Mesenchymal stem cell (in vitro differentiated cells and primary cell): ENCODE results near the gene MTMR2.

ENCODE experiments used
- DNase-seq: peaks from one replicate; pipeline ENCODE4 v3.0.0-alpha.2; 2013
- H2AFZ ChIP-seq: one replicate; pipeline ENCODE4 v1.6.1; 2013; ENCODE audit warnings: low read depth, mild to moderate bottlenecking, control low read depth, inconsistent platforms, low read length, moderate library complexity
- H2AK5ac ChIP-seq: 2 replicates; pipeline ENCODE4 v1.6.1; 2013; ENCODE audit warnings: low read length, moderate library complexity, mild to moderate bottlenecking, inconsistent platforms; ENCODE audit not compliant: severe bottlenecking
- H2BK120ac ChIP-seq: one replicate; pipeline ENCODE4 v1.6.1; 2013; ENCODE audit warnings: low read depth, mild to moderate bottlenecking, inconsistent platforms, low read length, moderate library complexity
- H2BK12ac ChIP-seq, 2 experiments: one replicate each; pipeline ENCODE4 v1.6.1; 2013; ENCODE audit warnings: inconsistent platforms in 2 of 2, low read length in 2 of 2, mild to moderate bottlenecking in 2 of 2, moderate library complexity in 2 of 2, control low read depth in 1 of 2
- H2BK15ac ChIP-seq: one replicate; pipeline ENCODE4 v1.6.1; 2013; ENCODE audit warnings: mild to moderate bottlenecking, low read depth, inconsistent platforms; ENCODE audit not compliant: poor library complexity, severe bottlenecking
- H2BK5ac ChIP-seq: 2 replicates; pipeline ENCODE4 v1.6.1; 2013; ENCODE audit warnings: low read depth, mild to moderate bottlenecking, low read length, control low read depth, inconsistent platforms; ENCODE audit not compliant: poor library complexity, severe bottlenecking
- H3K14ac ChIP-seq, 2 experiments: one replicate each; pipeline ENCODE4 v1.6.1; 2013; ENCODE audit warnings: inconsistent platforms in 2 of 2, low read length in 2 of 2, control low read depth in 1 of 2, mild to moderate bottlenecking in 1 of 2, moderate library complexity in 1 of 2
- H3K18ac ChIP-seq, 2 experiments: one replicate each; pipeline ENCODE4 v1.6.1; 2013; ENCODE audit warnings: inconsistent platforms in 2 of 2, low read length in 2 of 2, control low read depth in 1 of 2, low read depth in 1 of 2, mild to moderate bottlenecking in 1 of 2
- H3K23ac ChIP-seq, 2 experiments: one replicate each; pipeline ENCODE4 v1.6.1; 2013; ENCODE audit warnings: inconsistent platforms in 2 of 2, low read length in 2 of 2, mild to moderate bottlenecking in 2 of 2, moderate library complexity in 2 of 2, control low read depth in 1 of 2
- H3K27ac ChIP-seq: 2 replicates; pipeline ENCODE4 v1.5.1; 2013; ENCODE audit warnings: mild to moderate bottlenecking, moderate library complexity, low read length, control low read depth, inconsistent platforms; ENCODE audit not compliant: poor library complexity, severe bottlenecking
- H3K27me3 ChIP-seq, 2 experiments: 2 replicates each; pipeline versions ENCODE4 v1.6.1 to v1.7.0; 2013; ENCODE audit warnings: low read length in 2 of 2, mild to moderate bottlenecking in 2 of 2, moderate library complexity in 2 of 2, control low read depth in 1 of 2, inconsistent platforms in 1 of 2; ENCODE audit not compliant: control insufficient read depth in 1 of 2, insufficient read depth in 1 of 2
- H3K36me3 ChIP-seq, 2 experiments: 2 replicates each; pipeline versions ENCODE4 v1.6.1 to v1.7.0; 2013; ENCODE audit warnings: low read length in 2 of 2, control low read depth in 1 of 2, inconsistent platforms in 1 of 2, low read depth in 1 of 2, mild to moderate bottlenecking in 1 of 2; ENCODE audit not compliant: insufficient read depth in 2 of 2, control insufficient read depth in 1 of 2
- H3K4ac ChIP-seq, 2 experiments: one replicate each; pipeline ENCODE4 v1.6.1; 2013; ENCODE audit warnings: inconsistent platforms in 2 of 2, low read length in 2 of 2, mild to moderate bottlenecking in 2 of 2, moderate library complexity in 2 of 2, control low read depth in 1 of 2, low read depth in 1 of 2
- H3K4me1 ChIP-seq: 2 replicates; pipeline ENCODE4 v1.6.1; 2013; ENCODE audit warnings: low read depth, low read length, control low read depth; ENCODE audit not compliant: control insufficient read depth, insufficient read depth
- H3K4me2 ChIP-seq: 2 replicates; pipeline ENCODE4 v1.6.1; 2013; ENCODE audit warnings: low read length, mild to moderate bottlenecking, inconsistent platforms; ENCODE audit not compliant: poor library complexity, severe bottlenecking
- H3K4me3 ChIP-seq, 2 experiments: 2 replicates each; pipeline versions ENCODE4 v1.5.1 to v1.7.0; 2013; ENCODE audit warnings: low read length in 2 of 2, mild to moderate bottlenecking in 2 of 2, control low read depth in 1 of 2, low read depth in 1 of 2; ENCODE audit not compliant: insufficient read depth in 1 of 2
- H3K79me1 ChIP-seq: replicated peaks from 2 replicates; pipeline ENCODE4 v1.6.1; 2013; ENCODE audit warnings: mild to moderate bottlenecking, control low read depth, low read length, inconsistent platforms; ENCODE audit not compliant: poor library complexity, severe bottlenecking
- H3K9ac ChIP-seq: 2 replicates; pipeline ENCODE4 v1.7.0; 2013; ENCODE audit warnings: mild to moderate bottlenecking, low read length, moderate library complexity
- H3K9me3 ChIP-seq: 2 replicates; pipeline ENCODE4 v1.7.0; 2013; ENCODE audit warnings: mild to moderate bottlenecking, low read length; ENCODE audit not compliant: control insufficient read depth
- H4K8ac ChIP-seq: one replicate; pipeline ENCODE4 v1.6.1; 2013; ENCODE audit warnings: inconsistent platforms, mild to moderate bottlenecking, low read length, moderate library complexity
- H4K91ac ChIP-seq: one replicate; pipeline ENCODE4 v1.6.1; 2013; ENCODE audit warnings: mild to moderate bottlenecking, low read length, inconsistent platforms
- WGBS: methylation state at CpG from one replicate; pipeline ENCODE4 v1.1.7; 2013; ENCODE audit warnings: mixed read lengths; 5-methylcytosine and 5-hydroxymethylcytosine counted together

The MTMR2 gene

GRCh38 chr11:95790933-95791708 is 132.8 kb downstream of the MTMR2 start:
- no peak overlapping the region for H2BK15ac ChIP-seq
- H3K27me3 ChIP-seq = no peaks in the 10 kb centered on the region
- H3K4me1 ChIP-seq = peaks cover 2% of the 10 kb centered on the region
- H3K9me3 ChIP-seq = no peaks in the 10 kb centered on the region
- 16% methylated on average over 24 of the region's 29 CpGs for WGBS
- H3K4me3 ChIP-seq = peak overlapping the region; percentile 85 to 97
- peaks cover 7% of the 10 kb centered on the region for H3K79me1 ChIP-seq
- H3K9ac ChIP-seq = peak overlapping the region; percentile 96
- H3K23ac ChIP-seq = peak overlapping the region in 1 of 2 experiments; percentile 22
- peak overlapping the region in 1 of 2 experiments; percentile 20 for H3K4ac ChIP-seq
- peak overlapping the region; percentile 94 for H2BK5ac ChIP-seq
- no peak overlapping the region for H2AK5ac ChIP-seq
- H3K4me2 ChIP-seq = peak overlapping the region; percentile 67
- H2BK12ac ChIP-seq = no peak overlapping the region
- H3K36me3 ChIP-seq = peaks cover 3 to 18% of the 10 kb centered on the region in 2 experiments
- H3K18ac ChIP-seq = peak overlapping the region in 1 of 2 experiments; percentile 88
- H4K8ac ChIP-seq = peak overlapping the region; percentile 45
- H3K14ac ChIP-seq = no peak overlapping the region
- DNase-seq = peak; percentile 70
- H2AFZ ChIP-seq = peak overlapping the region; percentile 6
- no peak overlapping the region for H2BK120ac ChIP-seq
- H4K91ac ChIP-seq = peak overlapping the region; percentile 81
- peak overlapping the region; percentile 90 for H3K27ac ChIP-seq

GRCh38 chr11:95790123-95790932 is 133.6 kb downstream of the MTMR2 start, which contains the start of gene CEP57:
TSS of gene CEP57 (plus strand) at chr11:95790498. CDS start at chr11:95790699, 201 bp downstream.
- peak within 1 kb of the TSS; percentile 96 for H3K9ac ChIP-seq
- peaks cover 9% of the 10 kb centered on the region for H3K79me1 ChIP-seq
- DNase-seq = peak; percentile 99
- H3K36me3 ChIP-seq = peaks cover 3 to 26% of the 10 kb centered on the region in 2 experiments
- WGBS = under 1% methylated on average over 53 of the region's 55 CpGs
- H2BK120ac ChIP-seq = no peak within 1 kb of the TSS
- peak within 1 kb of the TSS; percentile 91 for H4K91ac ChIP-seq
- peaks cover 2% of the 10 kb centered on the region for H3K4me1 ChIP-seq
- no peak within 1 kb of the TSS for H2AK5ac ChIP-seq
- peak within 1 kb of the TSS; percentile 94 for H2BK5ac ChIP-seq
- peak within 1 kb of the TSS; percentile 67 for H3K4me2 ChIP-seq
- H3K9me3 ChIP-seq = no peaks in the 10 kb centered on the region
- H3K27ac ChIP-seq = peak within 1 kb of the TSS; percentile 90
- no peaks in the 10 kb centered on the region for H3K27me3 ChIP-seq
- peak within 1 kb of the TSS in 1 of 2 experiments; percentile 97 for H3K14ac ChIP-seq
- peak within 1 kb of the TSS in 1 of 2 experiments; percentile 94 for H2BK12ac ChIP-seq
- peak within 1 kb of the TSS; percentile 92 to 100 for H3K18ac ChIP-seq
- H4K8ac ChIP-seq = peak within 1 kb of the TSS; percentile 89
- H2AFZ ChIP-seq = peak within 1 kb of the TSS; percentile 89
- H3K4me3 ChIP-seq = peak within 1 kb of the TSS; percentile 93 to 97
- peak within 1 kb of the TSS in 1 of 2 experiments; percentile 22 for H3K23ac ChIP-seq
- peak within 1 kb of the TSS; percentile 20 to 71 for H3K4ac ChIP-seq
- H2BK15ac ChIP-seq = peak within 1 kb of the TSS; percentile 29

GRCh38 chr11:95789506-95790122 is 134.3 kb downstream of the MTMR2 start, which contains the start of gene FAM76B:
TSS of gene FAM76B (minus strand) at chr11:95789782. CDS start at chr11:95789478, 304 bp downstream.
- Histone ChIP-seq H3K9me3 (no peaks in the 10 kb centered on the region), H3K23ac (peak within 1 kb of the TSS; percentile 22 to 95), H2BK12ac (peak within 1 kb of the TSS in 1 of 2 experiments; percentile 94), H3K9ac (peak within 1 kb of the TSS; percentile 96), H3K18ac (peak within 1 kb of the TSS; percentile 92 to 100), H2AK5ac (no peak within 1 kb of the TSS), H2BK120ac (no peak within 1 kb of the TSS), H3K36me3 (peaks cover 3 to 33% of the 10 kb centered on the region in 2 experiments), H3K4me2 (peak within 1 kb of the TSS; percentile 92), H3K27me3 (no peaks in the 10 kb centered on the region), H3K4me1 (peaks cover 2% of the 10 kb centered on the region), H4K91ac (peak within 1 kb of the TSS; percentile 91), H3K79me1 (peaks cover 10% of the 10 kb centered on the region), H4K8ac (peak within 1 kb of the TSS; percentile 89), H3K27ac (peak within 1 kb of the TSS; percentile 90), H3K14ac (peak within 1 kb of the TSS in 1 of 2 experiments; percentile 97), H2BK15ac (peak within 1 kb of the TSS; percentile 29), H3K4me3 (peak within 1 kb of the TSS; percentile 93 to 97), H2BK5ac (peak within 1 kb of the TSS; percentile 94), H2AFZ (peak within 1 kb of the TSS; percentile 97), H3K4ac (peak within 1 kb of the TSS; percentile 20 to 91)
- WGBS = under 1% methylated on average over 59 of the region's 62 CpGs
- peak; percentile 100 for DNase-seq
